Endodermal cell (in vitro differentiated cells): ENCODE data around the gene COL6A1. TPM values are rescaled to one million over a fixed set of nuclear protein-coding genes. Genes with fewer than 3 reads are reported as not detected.
A peak's percentile ranks its signal among the peaks of the same experiment; 100 is the strongest.

Source experiments
- DNase-seq: peaks from one replicate; pipeline ENCODE4 v3.0.0-alpha.2; 2017
- H3K27ac ChIP-seq: 2 replicates; pipeline ENCODE4 v1.5.1; 2013; ENCODE audit warnings: mild to moderate bottlenecking, low read depth, low read length, moderate library complexity
- H3K27me3 ChIP-seq: 2 replicates; pipeline ENCODE4 v1.6.1; 2013; ENCODE audit warnings: mild to moderate bottlenecking, low read length, moderate library complexity; ENCODE audit not compliant: insufficient read depth, control insufficient read depth, poor library complexity, severe bottlenecking
- H3K36me3 ChIP-seq: 2 replicates; pipeline ENCODE4 v1.7.0; 2013; ENCODE audit warnings: mild to moderate bottlenecking, low read length, moderate library complexity; ENCODE audit not compliant: control insufficient read depth, insufficient read depth
- H3K4me1 ChIP-seq: one replicate; pipeline ENCODE4 v1.7.0; 2013; ENCODE audit warnings: low read length; ENCODE audit not compliant: control insufficient read depth, insufficient read depth
- H3K4me3 ChIP-seq: 2 replicates; pipeline ENCODE4 v1.5.1; 2013; ENCODE audit warnings: mild to moderate bottlenecking, low read length, moderate library complexity
- H3K9ac ChIP-seq: 2 replicates; pipeline ENCODE4 v1.6.1; 2013; ENCODE audit warnings: mild to moderate bottlenecking, low read length, moderate library complexity; ENCODE audit not compliant: poor library complexity, severe bottlenecking; ENCODE audit errors: extremely low read depth
- H3K9me3 ChIP-seq: 2 replicates; pipeline ENCODE4 v1.6.1; 2013; ENCODE audit warnings: mild to moderate bottlenecking, low read length, moderate library complexity; ENCODE audit not compliant: control insufficient read depth
- H3K27ac Mint-ChIP-seq: 2 replicates; pipeline ENCODE4 v1.8.0; 2020; ENCODE audit warnings: mixed read lengths
- H3K27me3 Mint-ChIP-seq: 2 replicates; pipeline ENCODE4 v1.8.0; 2021; ENCODE audit warnings: mild to moderate bottlenecking, mixed read lengths; ENCODE audit not compliant: insufficient read depth
- H3K36me3 Mint-ChIP-seq: 2 replicates; pipeline ENCODE4 v1.8.0; 2020; ENCODE audit warnings: low read depth, mixed read lengths
- H3K4me1 Mint-ChIP-seq: 2 replicates; pipeline ENCODE4 v1.8.0; 2020; ENCODE audit warnings: mixed read lengths
- H3K4me3 Mint-ChIP-seq: 2 replicates; pipeline ENCODE4 v1.8.0; 2020; ENCODE audit warnings: mild to moderate bottlenecking, moderate library complexity, mixed read lengths
- H3K9me3 Mint-ChIP-seq: 2 replicates; pipeline ENCODE4 v1.8.0; 2020; ENCODE audit warnings: mild to moderate bottlenecking, mixed read lengths
- CTCF ChIP-seq: fragments of 200-600 bp; sonication (generic); conservative IDR thresholded peaks from 2 replicates; pipeline ENCODE4 v1.5.0; 2021; ENCODE audit warnings: antibody characterized with exemption, mild to moderate bottlenecking
- WGBS, 2 experiments: methylation state at CpG; one replicate each; pipeline versions ENCODE4 v1.1.5 to v1.1.7; 2013; ENCODE audit warnings: missing lambda C conversion rate in 2 of 2, mixed read lengths in 1 of 2; ENCODE audit not compliant: insufficient coverage in 1 of 2, insufficient read length in 1 of 2; 5-methylcytosine and 5-hydroxymethylcytosine counted together
- total RNA-seq, 2 donors: library from RNA; stranded (reverse); fragmentation: NEBNext Ultra II Directional in 1 of 2; extraction: Animal tissue kit (Norgen Biotek cat#: 25700) in 1 of 2; gene quantifications; 2 replicates in 1 of 2; 3 replicates in 1 of 2; pipeline ENCODE4 v1.2.1, GENCODE V29; 2021

Gene COL6A1
- total RNA-seq, 2 donors from 2014 or later: 232 to 407 TPM

GRCh38 chr21:46002841-46003574 is 21.4 kb downstream of the COL6A1 start:
- peak; percentile 42 for DNase-seq
- Histone ChIP-seq H3K4me1 (no peaks in the 10 kb centered on the region), H3K4me3 (no peak overlapping the region), H3K27ac (no peak overlapping the region), H3K9me3 (no peaks in the 10 kb centered on the region), H3K36me3 (no peaks in the 10 kb centered on the region), H3K9ac (no peak overlapping the region), H3K27me3 (no peaks in the 10 kb centered on the region)
- 95 to 97% methylated on average over 47 to 53 of the region's 54 CpGs for WGBS, 2 experiments
- Mint-ChIP-seq H3K4me1 (no peaks in the 10 kb centered on the region), H3K36me3 (peaks cover 26% of the 10 kb centered on the region), H3K27ac (no peak overlapping the region), H3K9me3 (no peaks in the 10 kb centered on the region), H3K27me3 (no peaks in the 10 kb centered on the region), H3K4me3 (no peak overlapping the region)
- no peak for TF ChIP-seq CTCF

- Mint-ChIP-seq H3K27ac (no peak overlapping the region), H3K36me3 (peaks cover 22% of the 10 kb centered on the region), H3K27me3 (no peaks in the 10 kb centered on the region), H3K4me3 (no peak overlapping the region), H3K4me1 (no peaks in the 10 kb centered on the region), H3K9me3 (no peaks in the 10 kb centered on the region)
- Histone ChIP-seq H3K9me3 (no peaks in the 10 kb centered on the region), H3K4me1 (no peaks in the 10 kb centered on the region), H3K4me3 (no peak overlapping the region), H3K36me3 (no peaks in the 10 kb centered on the region), H3K27me3 (no peaks in the 10 kb centered on the region), H3K9ac (no peak overlapping the region), H3K27ac (no peak overlapping the region)
- no peak for TF ChIP-seq CTCF
- peak; percentile 26 for DNase-seq
- 90 to 91% methylated on average over 22 to 42 of the region's 42 CpGs for WGBS, 2 experiments
Observed at GRCh38 chr21:46003575-46004007, 22.0 kb downstream of the COL6A1 start.

- Histone ChIP-seq H3K4me3 (no peak overlapping the region), H3K9me3 (no peaks in the 10 kb centered on the region), H3K4me1 (no peaks in the 10 kb centered on the region), H3K27ac (peak overlapping the region; percentile 51), H3K36me3 (no peaks in the 10 kb centered on the region), H3K27me3 (no peaks in the 10 kb centered on the region), H3K9ac (no peak overlapping the region)
- H3K27ac Mint-ChIP-seq: no peak overlapping the region
- no peak overlapping the region for H3K4me3 Mint-ChIP-seq
- no peaks in the 10 kb centered on the region for H3K27me3 Mint-ChIP-seq
- 95% methylated on average over 18 to 24 of the region's 24 CpGs for WGBS, 2 experiments
- H3K36me3 Mint-ChIP-seq: peaks cover 18% of the 10 kb centered on the region
- no peaks in the 10 kb centered on the region for H3K4me1 Mint-ChIP-seq
- TF ChIP-seq CTCF: no peak
- DNase-seq: peak; percentile 42
- no peaks in the 10 kb centered on the region for H3K9me3 Mint-ChIP-seq
Observed at GRCh38 chr21:46004168-46004861, 22.7 kb downstream of the COL6A1 start.
